HCT116 (cell line): ENCODE measurements around the gene GPR26. TPM values are rescaled to one million over a fixed set of nuclear protein-coding genes. Genes with fewer than 3 reads are reported as not detected.

Experiments
- ATAC-seq: fragments of 200-7000 bp; cut with Tn5 transposase; 2 replicates; pipeline ENCODE4 v1.9.1; 2020; ENCODE audit warnings: mild to moderate bottlenecking, moderate library complexity
- BruUV-seq: library from RNA; stranded (reverse); fragments of 400-500 nt; replicated peaks from 2 replicates; lab custom pipeline; 2021; lab: Mats Ljungman, UMichigan
- CTCF ChIA-PET: fragments of 300-600 bp; sonication (Branson Sonifier 250); formaldehyde crosslinking; loops from one replicate; lab custom pipeline; 2021; ENCODE audit warnings: antibody characterized with exemption; lab: Charles Lee
- POLR2A ChIA-PET: fragments of 300-600, 350-600 bp; sonication (Branson Sonifier 250); formaldehyde crosslinking; loops from one replicate; lab custom pipeline; 2021; ENCODE audit warnings: antibody characterized with exemption; lab: Charles Lee
- RAD21 ChIA-PET, 2 experiments: fragments of 300-600 bp; sonication (Branson Sonifier 250); formaldehyde crosslinking; loops; one replicate each; lab custom pipeline; 2023; ENCODE audit warnings: low total read pairs in 2 of 2; ENCODE audit not compliant: uncharacterized antibody in 2 of 2, unreplicated experiment in 2 of 2, low non-redundant PET in 1 of 2; lab: Charles Lee
- DNase-seq: peaks from one replicate; pipeline ENCODE4 v3.0.0-alpha.2; 2010; ENCODE audit warnings: low read depth, low spot score
- H2AFZ ChIP-seq: fragments of 200-600 bp; shearing (Covaris generic), sonication (generic); 2 replicates; pipeline ENCODE4 v1.6.1; 2017; ENCODE audit warnings: low read depth, mixed run types, mixed read lengths, antibody characterized with exemption, low read length; ENCODE audit not compliant: poor library complexity, severe bottlenecking
- H3K27ac ChIP-seq: 2 replicates; pipeline ENCODE4 v1.5.1; 2012; ENCODE audit warnings: low read depth, low read length
- H3K27me3 ChIP-seq: fragments of 200-600 bp; sonication (generic); 2 replicates; pipeline ENCODE4 v1.6.1; 2016; ENCODE audit warnings: mixed run types, low read length, mixed read lengths; ENCODE audit not compliant: insufficient read depth
- H3K36me3 ChIP-seq, 2 experiments: fragments of 200-500 bp in 1 of 2; fragments of 200-600 bp in 1 of 2; sonication (Bioruptor generic) in 1 of 2; sonication (generic) in 1 of 2; 2 replicates each; pipeline versions ENCODE4 v1.5.1 to v1.6.1; 2014 to 2016; ENCODE audit warnings: low read length in 2 of 2, inconsistent platforms in 1 of 2, mixed read lengths in 1 of 2, mixed run types in 1 of 2; ENCODE audit not compliant: insufficient read depth in 2 of 2, control insufficient read depth in 1 of 2
- H3K4me1 ChIP-seq, 2 experiments: fragments of 200-600 bp in 1 of 2; sonication (generic) in 1 of 2; 2 replicates each; pipeline versions ENCODE4 v1.5.1 to v1.6.1; 2012 to 2017; ENCODE audit warnings: low read length in 2 of 2, inconsistent platforms in 1 of 2, mild to moderate bottlenecking in 1 of 2, mixed read lengths in 1 of 2, mixed run types in 1 of 2, moderate library complexity in 1 of 2; ENCODE audit not compliant: insufficient read depth in 2 of 2, control insufficient read depth in 1 of 2
- H3K4me2 ChIP-seq: fragments of 200-600 bp; sonication (generic); 2 replicates; pipeline ENCODE4 v1.6.1; 2017; ENCODE audit warnings: mixed run types, low read length, mixed read lengths
- H3K4me3 ChIP-seq, 2 experiments: fragments of 200-600 bp in 1 of 2; sonication (generic) in 1 of 2; replicated peaks in 1 of 2; 2 replicates each; pipeline ENCODE4 v1.5.1; 2011 to 2016; ENCODE audit warnings: low read length in 2 of 2, control low read depth in 1 of 2, low read depth in 1 of 2, mild to moderate bottlenecking in 1 of 2, mixed read lengths in 1 of 2, mixed run types in 1 of 2
- H3K79me2 ChIP-seq: fragments of 200-600 bp; sonication (generic); 2 replicates; pipeline ENCODE4 v1.6.1; 2017; ENCODE audit warnings: mild to moderate bottlenecking, mixed run types, low read length, moderate library complexity, mixed read lengths; ENCODE audit not compliant: insufficient read depth
- H3K9ac ChIP-seq: fragments of 200-600 bp; sonication (generic); 2 replicates; pipeline ENCODE4 v1.6.1; 2016; ENCODE audit warnings: low read length, mixed read lengths
- H3K9me2 ChIP-seq: fragments of 200-600 bp; sonication (generic), shearing (Covaris generic); 2 replicates; pipeline ENCODE4 v1.6.1; 2017; ENCODE audit warnings: mixed run types, mild to moderate bottlenecking, moderate library complexity; ENCODE audit not compliant: insufficient read depth
- H3K9me3 ChIP-seq, 2 experiments: fragments of 200-500 bp in 1 of 2; fragments of 200-600 bp in 1 of 2; sonication (Bioruptor generic) in 1 of 2; sonication (generic) in 1 of 2; 2 replicates each; pipeline ENCODE4 v1.6.1; 2014 to 2017; ENCODE audit warnings: low read length in 2 of 2, mixed read lengths in 2 of 2, inconsistent platforms in 1 of 2, low read depth in 1 of 2, mild to moderate bottlenecking in 1 of 2, mixed run types in 1 of 2, moderate library complexity in 1 of 2; ENCODE audit not compliant: control insufficient read depth in 1 of 2, insufficient read depth in 1 of 2
- H4K20me1 ChIP-seq: fragments of 200-600 bp; sonication (generic), shearing (Covaris generic); 2 replicates; pipeline ENCODE4 v1.6.1; 2017; ENCODE audit warnings: mixed run types, mild to moderate bottlenecking, moderate library complexity; ENCODE audit not compliant: insufficient read depth
- ATF3 ChIP-seq: IDR thresholded peaks from 2 replicates; pipeline ENCODE4 v1.6.1; 2012
- JUND ChIP-seq: IDR thresholded peaks from 2 replicates; pipeline ENCODE4 v1.6.1; 2012
- MAX ChIP-seq: IDR thresholded peaks from 2 replicates; pipeline ENCODE4 v1.6.1; 2012
- POLR2AphosphoS5 ChIP-seq: IDR thresholded peaks from 2 replicates; pipeline ENCODE4 v1.6.1; 2011; ENCODE audit warnings: mild to moderate bottlenecking, low read depth, low read length, moderate library complexity
- RAD21 ChIP-seq: IDR thresholded peaks from 2 replicates; pipeline ENCODE4 v1.6.1; 2012; ENCODE audit warnings: low read depth, mild to moderate bottlenecking
- REST ChIP-seq: IDR thresholded peaks from 2 replicates; pipeline ENCODE4 v1.6.1; 2012; ENCODE audit warnings: low read depth
- YY1 ChIP-seq: IDR thresholded peaks from 2 replicates; pipeline ENCODE4 v1.6.1; 2011; ENCODE audit warnings: low read length, low read depth, moderate library complexity, mild to moderate bottlenecking; ENCODE audit not compliant: insufficient replicate concordance; ENCODE audit errors: extremely low read depth
- ZFX ChIP-seq: fragments of 450-650 bp; IDR thresholded peaks from 2 replicates; pipeline ENCODE4 v1.6.1; 2017
- intact Hi-C: fragments of 100-400 bp; cut with micrococcal nuclease; formaldehyde crosslinking; loops from 2 replicates; pipeline ENCODE4 v1.10.0; 2022
- total RNA-seq: library from RNA; stranded (reverse); gene quantifications from one replicate; pipeline ENCODE4 v1.2.1, GENCODE V29; 2021; ENCODE audit not compliant: unreplicated experiment

GPR26 gene
- total RNA-seq, 1 experiment from 2014 or later: not detected

- DNase-seq: no peak
- H3K27me3 ChIP-seq: peaks cover 87% of the 10 kb centered on the region
- no peaks in the 10 kb centered on the region for H4K20me1 ChIP-seq
- H3K9ac ChIP-seq: no peak overlapping the region
- POLR2A ChIA-PET: no interaction called here
- TF ChIP-seq ZFX (no peak), ATF3 (no peak), RAD21 (no peak), POLR2AphosphoS5 (no peak)
- RAD21 ChIA-PET: no interaction called here
- no peak overlapping the region for H3K4me3 ChIP-seq
- no peak overlapping the region for H2AFZ ChIP-seq
- BruUV-seq: no TSS peak
- no peak overlapping the region for H3K27ac ChIP-seq
- no peaks in the 10 kb centered on the region for H3K36me3 ChIP-seq
- no peaks in the 10 kb centered on the region for H3K79me2 ChIP-seq
- no peaks in the 10 kb centered on the region for H3K4me1 ChIP-seq
- H3K4me2 ChIP-seq: no peak overlapping the region
- CTCF ChIA-PET: interaction anchor here (0.6 kb wide), 1 partner anchor 33 kb away, joined by 3 read pairs; no protein-coding TSS in a partner anchor
- no peak for ATAC-seq
- intact Hi-C loops: no loop called here
- no peaks in the 10 kb centered on the region for H3K9me3 ChIP-seq
- H3K9me2 ChIP-seq: no peaks in the 10 kb centered on the region
These were observed 51.2 kb downstream of the GPR26 start for GRCh38 chr10:123717336-123717735.

GRCh38 chr10:123718544-123719060, 52.4 kb downstream of the GPR26 start:
- H4K20me1 ChIP-seq: no peaks in the 10 kb centered on the region
- H3K36me3 ChIP-seq: no peaks in the 10 kb centered on the region
- ChIA-PET RAD21 (no interaction called here), POLR2A (no interaction called here), CTCF (no interaction called here)
- H3K4me1 ChIP-seq: no peaks in the 10 kb centered on the region
- intact Hi-C loops: no loop called here
- no TSS peak for BruUV-seq
- ATAC-seq: no peak
- H3K9me2 ChIP-seq: no peaks in the 10 kb centered on the region
- no peaks in the 10 kb centered on the region for H3K9me3 ChIP-seq
- no peak overlapping the region for H2AFZ ChIP-seq
- no peak for TF ChIP-seq REST
- TF ChIP-seq JUND: no peak
- no peak for TF ChIP-seq MAX
- no peak for TF ChIP-seq ZFX
- no peak for TF ChIP-seq YY1
- H3K9ac ChIP-seq: no peak overlapping the region
- no peak overlapping the region for H3K27ac ChIP-seq
- no peak for DNase-seq
- H3K4me2 ChIP-seq: no peak overlapping the region
- peaks cover 88% of the 10 kb centered on the region for H3K27me3 ChIP-seq
- no peak overlapping the region for H3K4me3 ChIP-seq
- H3K79me2 ChIP-seq: no peaks in the 10 kb centered on the region
